HG02588 (cell line): ENCODE measurements around the gene ABHD14A.

Experiments used
- ATAC-seq: cut with Tn5 transposase; IDR thresholded peaks from one replicate; pipeline ENCODE4 v1.9.1; 2021; ENCODE audit warnings: mild to moderate bottlenecking, moderate library complexity; ENCODE audit not compliant: unreplicated experiment

The ABHD14A gene

DNA sequence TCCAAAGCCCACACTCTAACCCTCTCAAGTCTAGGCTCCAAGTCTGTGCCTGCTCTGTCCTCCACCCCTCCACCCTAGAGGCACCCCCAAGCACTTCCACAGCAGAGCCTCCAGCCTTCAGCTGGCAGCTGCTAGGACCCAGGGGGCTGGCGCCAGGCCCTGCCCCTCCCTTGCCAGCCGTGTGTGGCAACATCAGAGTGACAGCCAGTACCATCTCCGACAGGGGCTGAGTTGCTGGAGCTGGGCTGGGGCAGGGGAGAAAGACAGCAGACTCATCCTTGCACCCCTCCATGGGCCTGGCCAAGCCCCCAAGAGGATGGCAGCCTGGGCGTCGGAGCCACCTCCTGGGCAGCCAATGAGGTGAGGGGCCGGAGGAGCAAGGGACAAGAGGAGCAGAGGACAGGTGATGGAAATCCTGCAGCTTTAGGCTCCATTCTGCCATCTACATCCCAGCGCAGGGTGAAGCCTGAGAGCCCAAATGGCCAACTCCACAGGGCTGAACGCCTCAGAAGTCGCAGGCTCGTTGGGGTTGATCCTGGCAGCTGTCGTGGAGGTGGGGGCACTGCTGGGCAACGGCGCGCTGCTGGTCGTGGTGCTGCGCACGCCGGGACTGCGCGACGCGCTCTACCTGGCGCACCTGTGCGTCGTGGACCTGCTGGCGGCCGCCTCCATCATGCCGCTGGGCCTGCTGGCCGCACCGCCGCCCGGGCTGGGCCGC lies 19.5 kb upstream of the ABHD14A start, which contains the start of gene GPR62:
Gene GPR62 (plus strand): TSS at position 207 of the 718 bp plus-strand sequence. CDS start 272 bp downstream, at position 479.
- ATAC-seq: no peak

DNA sequence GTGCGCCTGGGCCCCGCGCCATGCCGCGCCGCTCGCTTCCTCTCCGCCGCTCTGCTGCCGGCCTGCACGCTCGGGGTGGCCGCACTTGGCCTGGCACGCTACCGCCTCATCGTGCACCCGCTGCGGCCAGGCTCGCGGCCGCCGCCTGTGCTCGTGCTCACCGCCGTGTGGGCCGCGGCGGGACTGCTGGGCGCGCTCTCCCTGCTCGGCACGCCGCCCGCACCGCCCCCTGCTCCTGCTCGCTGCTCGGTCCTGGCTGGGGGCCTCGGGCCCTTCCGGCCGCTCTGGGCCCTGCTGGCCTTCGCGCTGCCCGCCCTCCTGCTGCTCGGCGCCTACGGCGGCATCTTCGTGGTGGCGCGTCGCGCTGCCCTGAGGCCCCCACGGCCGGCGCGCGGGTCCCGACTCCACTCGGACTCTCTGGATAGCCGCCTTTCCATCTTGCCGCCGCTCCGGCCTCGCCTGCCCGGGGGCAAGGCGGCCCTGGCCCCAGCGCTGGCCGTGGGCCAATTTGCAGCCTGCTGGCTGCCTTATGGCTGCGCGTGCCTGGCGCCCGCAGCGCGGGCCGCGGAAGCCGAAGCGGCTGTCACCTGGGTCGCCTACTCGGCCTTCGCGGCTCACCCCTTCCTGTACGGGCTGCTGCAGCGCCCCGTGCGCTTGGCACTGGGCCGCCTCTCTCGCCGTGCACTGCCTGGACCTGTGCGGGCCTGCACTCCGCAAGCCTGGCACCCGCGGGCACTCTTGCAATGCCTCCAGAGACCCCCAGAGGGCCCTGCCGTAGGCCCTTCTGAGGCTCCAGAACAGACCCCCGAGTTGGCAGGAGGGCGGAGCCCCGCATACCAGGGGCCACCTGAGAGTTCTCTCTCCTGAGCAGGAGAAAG lies 18.7 kb upstream of the ABHD14A start:
- ATAC-seq: no peak

DNA sequence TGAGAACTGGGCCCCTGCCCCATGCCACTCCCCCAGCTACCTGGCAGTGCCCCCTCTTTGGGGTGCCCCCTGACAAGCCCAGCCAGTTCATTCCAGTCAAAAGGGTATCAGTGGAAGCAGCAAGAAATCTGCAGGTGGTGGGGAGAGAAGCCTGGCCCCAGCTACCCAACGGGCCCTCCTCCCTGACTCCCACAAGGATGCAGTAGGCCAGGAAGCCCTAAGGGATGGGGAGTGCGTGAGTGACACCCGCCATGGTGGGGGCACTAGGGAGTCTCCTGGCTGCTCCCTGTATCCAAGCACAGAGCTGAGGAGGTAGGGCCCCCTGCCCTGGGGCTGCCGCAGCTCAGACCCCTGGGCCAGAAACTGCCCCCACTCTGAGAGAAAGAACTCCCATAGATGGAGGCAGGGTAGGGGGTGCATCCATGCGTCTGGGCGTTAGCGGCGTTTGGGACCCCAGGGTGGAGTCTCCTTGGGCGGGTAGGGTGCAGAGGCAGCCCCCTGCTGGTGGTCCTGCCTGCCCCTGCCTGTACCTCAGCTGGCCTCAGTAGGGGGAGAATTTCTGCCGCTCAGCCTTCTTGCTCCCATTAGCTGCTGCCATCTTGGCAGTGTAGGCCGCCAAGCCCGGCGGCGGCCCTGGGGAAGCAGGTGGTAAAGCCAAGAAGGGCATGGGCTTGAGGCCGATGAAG lies 17.2 kb upstream of the ABHD14A start:
- no peak for ATAC-seq

DNA sequence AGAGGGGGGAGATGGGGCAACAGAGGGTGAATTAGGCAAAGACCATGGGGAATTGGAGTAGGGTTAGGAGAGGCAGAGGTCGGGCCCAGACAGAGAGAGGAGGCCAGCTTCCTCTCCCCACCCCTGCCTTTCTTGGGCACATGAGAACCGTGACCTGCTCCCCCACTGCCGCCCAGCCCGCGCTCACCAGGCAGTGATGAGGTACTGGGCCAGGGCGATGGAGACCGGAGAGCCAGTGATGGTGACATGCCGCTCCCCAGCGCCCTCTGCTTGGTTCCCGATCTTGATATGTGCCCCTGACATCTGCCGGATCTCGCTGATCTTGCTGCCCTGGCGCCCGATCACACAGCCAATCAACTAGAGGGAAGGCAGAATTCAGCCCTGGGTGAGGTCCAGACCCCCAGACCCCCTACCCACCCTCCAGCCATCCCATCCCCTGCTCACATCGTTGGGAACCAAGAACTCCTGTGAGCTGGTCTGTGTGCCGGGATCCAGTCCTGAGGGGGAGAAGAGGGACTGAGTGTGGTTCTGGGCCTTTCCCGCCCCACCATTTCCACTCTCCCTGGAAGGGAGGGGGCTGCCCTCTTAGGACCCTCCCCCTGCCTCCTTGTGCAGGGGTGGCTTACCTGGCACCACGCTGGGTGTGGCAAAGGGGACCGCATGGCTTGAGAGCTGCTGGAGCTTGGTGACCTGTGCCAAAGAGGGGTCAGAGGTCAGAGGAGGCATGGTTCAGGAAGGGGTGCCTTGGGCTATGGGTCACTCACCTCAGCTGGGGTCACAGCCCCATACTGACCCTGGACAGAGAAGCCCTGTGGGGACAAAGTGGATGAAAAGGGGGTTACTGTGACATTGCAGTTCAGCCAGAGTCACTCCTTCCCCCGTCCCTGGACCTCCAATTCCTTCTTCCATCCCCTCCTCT lies 16.0 kb upstream of the ABHD14A start:
- no peak for ATAC-seq

DNA sequence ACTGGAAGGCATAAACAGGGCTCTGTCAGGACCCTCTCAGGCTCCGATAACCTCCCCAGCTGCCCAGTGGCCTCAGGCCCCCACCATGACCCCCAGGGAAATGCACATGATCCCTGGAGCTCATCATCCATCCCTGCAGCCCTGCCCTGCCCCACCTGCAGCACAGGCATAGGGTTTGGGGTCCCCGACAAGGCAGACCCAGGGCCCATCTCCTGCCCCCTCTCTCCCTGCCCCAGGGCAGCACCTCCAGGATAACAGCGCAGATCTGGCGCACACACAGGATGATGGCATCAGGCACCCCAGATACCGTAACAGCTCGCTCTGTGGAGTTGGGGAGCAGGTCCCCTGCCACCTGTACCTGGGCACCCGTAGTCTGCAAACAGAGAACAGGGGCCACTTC lies 15.2 kb upstream of the ABHD14A start:
- no peak for ATAC-seq

DNA sequence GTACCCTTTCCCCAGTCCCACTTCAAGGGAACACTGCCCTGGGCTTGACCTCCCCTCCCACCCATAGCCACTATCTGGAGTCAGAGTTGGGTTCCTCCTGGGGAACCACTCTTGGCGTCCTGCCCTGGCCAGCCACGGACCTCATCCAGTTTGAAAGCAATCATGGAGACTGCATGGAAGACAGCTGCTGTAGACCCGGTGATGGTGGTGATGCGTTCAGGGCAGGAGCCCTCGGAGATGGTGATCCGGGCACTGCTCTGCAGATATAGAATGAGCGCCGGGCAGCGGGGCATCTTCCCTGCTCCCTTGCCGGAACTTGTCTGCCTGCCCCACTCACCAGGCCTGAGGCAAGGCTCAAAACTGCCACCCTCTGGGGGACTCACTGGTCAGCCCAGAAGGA lies 14.5 kb upstream of the ABHD14A start:
- no peak for ATAC-seq

DNA sequence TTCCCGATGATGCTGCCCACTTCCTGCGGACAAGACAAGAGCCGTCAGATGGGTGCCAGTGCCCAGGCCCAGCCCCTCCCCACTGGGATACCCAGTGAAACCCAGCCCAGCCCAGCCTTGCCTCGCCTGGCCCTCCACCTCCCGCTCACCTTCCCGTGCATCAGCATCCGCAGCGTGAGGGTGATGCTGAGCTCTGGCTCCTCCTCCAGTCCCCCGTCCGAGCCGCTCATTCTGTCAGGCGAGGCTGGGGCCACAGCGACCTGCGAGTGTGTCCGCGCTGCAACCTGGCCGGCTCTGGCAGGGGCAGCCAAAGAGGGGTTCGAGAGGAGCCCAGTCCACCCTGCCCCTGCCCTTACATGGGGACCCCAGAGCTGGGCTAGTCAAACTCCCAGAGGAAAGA lies 13.9 kb upstream of the ABHD14A start:
- ATAC-seq: no peak

DNA sequence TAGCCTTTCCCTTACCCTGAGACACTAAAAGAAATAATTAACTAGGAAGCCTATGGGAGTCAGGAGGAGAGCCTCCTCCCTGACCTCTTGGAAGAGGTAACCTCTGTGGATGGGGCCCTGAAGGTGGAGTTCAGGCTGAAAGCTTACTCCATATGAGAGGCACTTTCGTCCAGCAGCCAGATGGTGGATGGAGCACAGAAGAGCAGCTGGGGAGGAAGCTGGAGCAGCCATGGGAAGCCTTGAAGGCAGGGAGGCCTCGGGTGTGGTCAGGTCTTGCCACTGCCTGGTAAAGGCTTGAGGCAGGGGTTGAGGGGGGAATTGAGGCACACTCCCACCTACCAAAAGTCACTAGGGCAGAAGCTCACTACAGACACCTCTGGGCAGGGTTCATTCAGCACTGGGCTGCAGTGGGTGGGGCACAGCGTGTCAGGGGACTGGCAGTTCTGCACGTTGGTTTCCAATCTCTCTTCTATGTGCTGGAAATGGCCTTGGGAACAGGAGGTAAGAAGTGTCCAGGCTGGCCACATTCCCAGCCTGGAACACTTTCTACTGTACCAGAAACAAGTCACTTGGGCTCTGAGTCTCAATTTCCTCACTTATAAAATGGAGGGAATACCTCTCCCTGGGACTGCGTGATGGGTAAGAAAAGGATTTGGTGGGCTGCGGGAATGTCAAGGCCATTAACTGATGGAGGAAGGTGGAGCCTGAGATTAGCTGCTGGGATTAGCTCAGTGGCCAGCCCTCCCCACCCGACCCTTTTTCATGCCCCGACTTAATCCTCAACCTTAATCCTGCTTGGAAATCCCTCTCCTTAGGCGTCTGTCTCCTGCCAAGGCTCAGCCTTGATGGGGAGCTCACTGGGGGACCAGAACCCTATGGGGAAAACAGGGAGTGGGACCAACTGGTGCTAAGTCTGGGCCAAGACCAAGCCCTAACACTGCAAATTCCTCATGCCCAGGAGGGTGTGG lies 13.0 kb upstream of the ABHD14A start:
- no peak for ATAC-seq

DNA sequence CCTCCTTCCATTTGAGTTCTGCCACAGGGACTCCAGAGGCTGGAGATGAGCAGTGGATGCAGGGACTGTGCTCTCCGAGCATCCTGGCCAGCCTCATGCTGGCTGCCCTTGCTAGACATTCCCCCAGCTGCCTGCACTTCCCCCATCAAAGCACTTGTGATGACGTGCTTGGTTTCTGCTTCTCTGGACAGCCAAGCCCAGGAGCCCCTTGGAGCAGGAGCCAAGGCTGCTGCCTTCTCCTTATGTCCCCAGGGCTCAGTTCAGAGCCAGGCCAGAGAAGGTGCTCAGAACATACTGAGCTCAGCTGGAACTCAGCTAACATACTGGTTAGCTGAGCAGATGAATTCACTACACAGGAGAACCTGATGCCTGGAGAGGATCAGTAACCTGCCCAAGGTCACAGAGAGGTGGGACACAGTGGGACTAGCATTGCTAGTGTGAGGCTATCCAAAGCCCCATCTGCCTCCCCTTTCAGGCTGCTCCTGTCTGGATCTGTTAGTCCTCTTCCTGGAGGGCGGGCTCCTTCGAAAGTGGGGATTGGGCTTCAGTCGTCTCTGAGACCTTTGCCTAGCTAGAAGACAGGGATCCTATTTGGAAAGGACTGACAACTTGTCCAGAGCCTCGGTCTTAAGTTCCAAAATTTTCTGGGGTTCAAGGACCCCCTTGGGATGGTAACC lies 11.9 kb upstream of the ABHD14A start:
- ATAC-seq: no peak

DNA sequence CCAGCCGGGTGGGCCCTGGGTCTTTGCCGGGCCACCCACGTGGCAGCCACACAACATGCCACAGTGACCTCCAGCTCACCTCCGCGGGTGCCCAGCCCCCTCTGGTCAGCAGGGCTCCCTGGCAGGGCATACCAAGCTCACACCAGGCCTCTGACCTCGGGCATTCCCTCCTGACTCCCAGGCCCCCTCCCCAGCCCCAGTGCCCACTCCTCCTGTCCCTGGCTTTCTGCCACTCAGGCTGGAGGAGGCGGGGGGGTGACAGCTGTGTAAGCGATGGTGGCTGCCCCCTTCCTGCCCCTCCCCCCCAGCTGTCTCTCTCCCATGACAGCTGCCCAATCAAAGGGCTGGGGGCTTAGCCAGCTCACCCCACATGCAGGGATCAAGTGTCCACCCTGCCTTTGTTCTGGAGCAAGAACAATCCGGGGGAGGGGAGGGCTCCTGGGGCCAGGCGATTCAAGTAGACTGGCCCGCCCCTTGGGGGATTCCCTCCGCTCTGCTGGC lies 10.9 kb upstream of the ABHD14A start:
- ATAC-seq: no peak

DNA sequence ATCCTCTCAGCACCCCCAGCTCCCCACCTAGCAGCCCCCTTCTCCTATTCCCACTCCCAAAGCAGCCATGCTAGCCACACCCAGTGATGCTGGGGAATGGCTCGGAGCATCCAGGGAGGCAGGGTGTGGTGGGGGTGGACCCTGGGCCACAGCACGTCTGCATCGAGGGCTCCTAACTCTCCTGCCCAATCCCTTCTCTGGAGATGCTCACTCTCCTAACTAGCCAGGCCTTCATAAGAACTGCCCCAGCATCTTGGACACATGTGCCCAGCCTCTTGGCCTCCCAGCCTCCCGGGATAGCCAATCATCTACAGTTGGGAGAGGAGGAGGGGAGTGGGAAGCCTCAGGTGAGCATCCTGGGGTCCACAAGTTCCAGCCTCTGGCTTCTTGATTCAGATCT lies 10.3 kb upstream of the ABHD14A start:
- ATAC-seq: no peak

DNA sequence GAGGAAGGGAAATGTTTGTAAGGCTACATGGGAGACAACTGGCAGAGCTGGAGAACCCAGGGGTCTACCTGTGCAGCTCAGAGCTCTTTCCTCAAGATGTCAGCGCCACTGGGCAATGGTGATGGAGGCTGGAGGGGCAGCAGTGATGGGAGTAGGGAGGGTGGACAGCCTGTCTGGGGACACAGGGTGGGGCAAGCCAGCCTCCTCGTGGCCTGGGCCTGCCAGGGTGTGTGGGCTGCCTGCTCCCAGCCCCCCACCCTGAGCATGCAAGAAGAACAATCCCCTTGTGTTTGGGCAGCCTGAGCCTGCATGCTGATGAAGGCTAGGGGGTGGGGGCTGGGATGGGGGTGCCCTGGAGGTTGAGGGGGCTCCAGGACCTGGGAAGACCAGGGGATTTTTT lies 8.8 kb upstream of the ABHD14A start:
- ATAC-seq: no peak

DNA sequence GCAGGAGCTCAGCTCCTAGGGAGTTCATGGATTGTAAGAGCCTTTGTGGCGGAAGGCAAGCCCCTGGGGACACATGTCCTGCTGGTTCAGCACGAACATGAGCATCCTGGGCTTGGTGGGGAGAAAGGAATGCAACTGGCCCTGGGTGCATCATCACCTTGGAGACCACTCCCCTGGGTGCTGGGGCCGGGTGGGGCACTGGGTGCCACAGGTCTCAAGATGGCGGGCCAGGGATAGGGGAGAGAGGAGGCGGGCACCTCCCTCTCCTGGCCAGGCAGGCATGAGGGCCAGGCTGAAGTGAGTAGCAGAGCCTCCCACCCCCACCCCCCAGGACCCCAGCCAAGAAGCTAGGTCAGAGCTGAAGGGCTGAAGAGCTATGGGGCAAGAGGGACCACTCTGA lies 8.4 kb upstream of the ABHD14A start:
- no peak for ATAC-seq

DNA sequence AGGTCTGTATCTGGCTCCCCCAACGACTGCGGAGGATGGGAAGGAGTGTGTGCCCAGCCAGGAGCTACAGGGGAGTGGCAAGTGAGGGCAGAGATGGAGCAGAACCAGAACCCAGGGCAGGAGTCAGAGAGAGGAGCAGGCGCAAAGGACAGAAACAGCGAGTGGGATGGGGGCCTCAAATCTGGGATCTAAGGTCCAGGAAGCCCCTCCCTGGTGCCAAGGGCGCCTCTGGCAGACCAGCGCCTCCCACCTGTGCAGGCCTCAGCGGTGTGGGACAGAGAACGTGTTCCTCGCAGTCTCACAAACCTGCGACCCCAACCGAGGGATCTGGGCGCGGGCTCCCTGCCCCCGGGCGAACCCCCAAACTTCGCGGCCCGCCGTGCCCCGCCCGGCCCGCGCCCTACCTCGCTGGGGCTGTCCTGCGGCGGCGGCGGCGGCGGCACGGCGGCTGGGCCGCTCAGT lies 7.9 kb upstream of the ABHD14A start:
- no peak for ATAC-seq

DNA sequence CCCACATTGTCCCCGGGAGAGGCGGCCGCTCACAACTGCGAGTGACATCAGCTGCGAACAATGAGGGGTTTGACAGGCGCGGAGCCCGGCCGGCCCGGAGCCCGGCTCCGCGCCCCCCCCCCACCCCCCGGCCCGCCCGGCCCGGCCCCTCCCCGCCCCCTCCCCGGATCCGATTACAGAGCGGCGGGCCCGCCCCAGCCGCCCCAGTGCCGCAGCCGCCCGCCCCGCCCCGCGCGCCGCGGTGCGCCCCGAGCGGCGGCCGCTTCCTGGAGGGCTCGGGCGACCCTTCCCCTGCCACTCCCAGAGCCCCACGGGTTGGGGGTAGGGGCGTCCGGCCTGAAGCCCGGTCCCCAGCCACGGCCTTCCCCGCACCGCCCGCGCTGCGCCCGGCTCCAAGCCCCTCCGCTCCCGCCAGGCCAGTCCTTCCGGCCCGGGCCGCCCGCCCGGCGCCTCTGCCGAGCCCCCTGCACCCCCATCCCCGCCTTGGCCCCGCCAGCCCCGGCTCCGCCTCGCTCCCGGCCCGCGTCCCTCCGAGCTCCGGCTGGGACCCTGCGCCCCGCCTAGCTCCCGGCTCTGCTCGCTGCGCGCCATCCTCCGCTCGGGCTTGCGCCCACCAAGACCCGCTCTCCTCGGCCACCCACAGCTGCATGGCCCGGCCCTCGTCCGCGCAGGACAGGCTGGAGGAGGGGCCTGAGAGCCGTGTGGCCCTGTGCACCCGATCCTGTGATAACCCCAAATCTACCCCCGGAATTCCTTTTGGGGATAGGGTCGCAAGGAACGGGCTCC lies 7.3 kb upstream of the ABHD14A start, which contains the start of gene PCBP4:
Gene PCBP4 (minus strand): TSS at position 71 of the 786 bp plus-strand sequence. CDS start 6,214 bp downstream, outside the sequence.
- ATAC-seq: no peak

DNA sequence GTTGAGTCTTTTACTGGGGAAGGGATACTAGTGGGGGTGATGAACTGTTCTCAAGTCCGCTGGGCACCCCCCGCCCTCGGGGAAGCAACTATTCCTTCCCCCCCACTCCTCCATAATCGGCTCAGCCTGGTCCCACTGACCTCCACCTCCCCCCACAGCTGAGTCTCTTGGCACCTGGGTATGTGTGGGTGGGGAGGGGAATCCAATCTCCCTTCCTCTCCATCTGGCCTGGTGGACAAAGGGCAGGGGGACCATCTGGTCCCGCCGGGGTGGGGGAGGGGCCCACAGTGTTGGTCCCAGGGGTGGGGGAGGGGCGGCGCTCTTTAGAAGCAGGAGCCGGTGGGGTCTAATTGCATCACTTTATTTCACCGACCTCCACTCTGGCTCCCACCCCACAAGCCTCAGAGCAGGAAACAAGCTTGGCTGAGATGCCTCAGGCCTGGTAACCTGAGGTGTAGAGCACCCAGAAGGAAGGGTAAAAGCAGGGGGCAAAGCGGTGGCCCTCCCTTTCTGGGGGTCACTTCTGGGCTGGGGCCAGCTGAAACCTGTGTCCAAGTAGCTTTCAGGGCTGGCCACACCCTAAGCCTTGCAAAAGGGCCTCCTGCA lies 6.6 kb upstream of the ABHD14A start:
- ATAC-seq: no peak
